SU-DHL-6 (cell line): ENCODE data around the gene FXYD4.

Experiments used
- H2AFZ ChIP-seq: fragments of 200-600 bp; sonication (generic); 2 replicates; pipeline ENCODE4 v1.6.1; 2014; ENCODE audit warnings: low read depth, mild to moderate bottlenecking, moderate library complexity, mixed read lengths, antibody characterized with exemption, low read length; ENCODE audit not compliant: severe bottlenecking
- H3F3A ChIP-seq: fragments of 200-600 bp; shearing (Covaris generic); 2 replicates; pipeline ENCODE4 v1.6.0; 2016; ENCODE audit warnings: antibody characterized with exemption, mild to moderate bottlenecking; ENCODE audit not compliant: insufficient read depth
- H3K27ac ChIP-seq: fragments of 200-600 bp; sonication (generic); 2 replicates; pipeline ENCODE4 v1.5.1; 2016; ENCODE audit warnings: low read depth, mild to moderate bottlenecking, low read length, moderate library complexity, mixed read lengths
- H3K27me3 ChIP-seq: fragments of 200-600 bp; sonication (generic), shearing (Covaris generic); 2 replicates; pipeline ENCODE4 v1.6.0; 2014; ENCODE audit warnings: mild to moderate bottlenecking, low read length
- H3K36me3 ChIP-seq: fragments of 200-600 bp; sonication (generic); 2 replicates; pipeline ENCODE4 v1.6.1; 2014; ENCODE audit warnings: mild to moderate bottlenecking, low read length, mixed read lengths
- H3K4me2 ChIP-seq: fragments of 300-600, 200-600 bp; shearing (Covaris generic), sonication (generic); 2 replicates; pipeline ENCODE4 v1.6.0; 2014; ENCODE audit warnings: low read length, low read depth, mild to moderate bottlenecking; ENCODE audit not compliant: poor library complexity, severe bottlenecking
- H3K4me3 ChIP-seq: fragments of 200-600 bp; sonication (generic); 2 replicates; pipeline ENCODE4 v1.5.1; 2014; ENCODE audit warnings: antibody characterized with exemption, low read length, mild to moderate bottlenecking, mixed read lengths; ENCODE audit not compliant: insufficient read depth, poor library complexity, severe bottlenecking
- H3K79me2 ChIP-seq: fragments of 200-600 bp; sonication (generic); 2 replicates; pipeline ENCODE4 v1.6.1; 2014; ENCODE audit warnings: mild to moderate bottlenecking, low read length, moderate library complexity; ENCODE audit not compliant: insufficient read depth
- H3K9ac ChIP-seq: fragments of 200-600 bp; sonication (generic); 2 replicates; pipeline ENCODE4 v1.7.0; 2014; ENCODE audit warnings: mild to moderate bottlenecking, low read length
- H3K9me2 ChIP-seq: fragments of 200-600 bp; sonication (generic); replicated peaks from 2 replicates; pipeline ENCODE4 v1.6.1; 2014; ENCODE audit warnings: low read length; ENCODE audit not compliant: insufficient read depth
- H3K9me3 ChIP-seq: fragments of 200-600 bp; sonication (generic); 2 replicates; pipeline ENCODE4 v1.6.1; 2014; ENCODE audit warnings: low read length, mixed read lengths; ENCODE audit not compliant: insufficient read depth
- H4K20me1 ChIP-seq: fragments of 200-600 bp; sonication (generic); 2 replicates; pipeline ENCODE4 v1.6.1; 2014; ENCODE audit warnings: low read depth, mild to moderate bottlenecking, antibody characterized with exemption, low read length, moderate library complexity, mixed read lengths
- EZH2phosphoT487 ChIP-seq: fragments of 200-600 bp; sonication (generic), shearing (Covaris generic); conservative IDR thresholded peaks from 2 replicates; pipeline ENCODE4 v1.6.1; 2018; ENCODE audit warnings: mild to moderate bottlenecking, antibody characterized with exemption, low read length, moderate library complexity, mixed read lengths
- TF ChIP-seq, protein P1 (sequence below): fragments of 200-600 bp; sonication (generic); IDR thresholded peaks from one replicate; pipeline ENCODE4 v1.5.1; 2017; ENCODE audit warnings: antibody characterized with exemption, mild to moderate bottlenecking, low read length, moderate library complexity; ENCODE audit not compliant: insufficient read depth, poor library complexity, severe bottlenecking

Gene FXYD4

GRCh38 chr10:43408710-43409384 is 37.4 kb downstream of the FXYD4 start, which contains the start of gene HNRNPF:
TSS of gene HNRNPF (minus strand) at chr10:43409186. CDS start at chr10:43387884, 21,302 bp downstream.
- H3K4me3 ChIP-seq: peak within 1 kb of the TSS; percentile 86
- peak within 1 kb of the TSS; percentile 78 for H3K4me2 ChIP-seq
- H3K27me3 ChIP-seq: no peaks in the 10 kb centered on the region
- TF ChIP-seq EZH2phosphoT487: no peak
- TF ChIP-seq, protein P1, sequence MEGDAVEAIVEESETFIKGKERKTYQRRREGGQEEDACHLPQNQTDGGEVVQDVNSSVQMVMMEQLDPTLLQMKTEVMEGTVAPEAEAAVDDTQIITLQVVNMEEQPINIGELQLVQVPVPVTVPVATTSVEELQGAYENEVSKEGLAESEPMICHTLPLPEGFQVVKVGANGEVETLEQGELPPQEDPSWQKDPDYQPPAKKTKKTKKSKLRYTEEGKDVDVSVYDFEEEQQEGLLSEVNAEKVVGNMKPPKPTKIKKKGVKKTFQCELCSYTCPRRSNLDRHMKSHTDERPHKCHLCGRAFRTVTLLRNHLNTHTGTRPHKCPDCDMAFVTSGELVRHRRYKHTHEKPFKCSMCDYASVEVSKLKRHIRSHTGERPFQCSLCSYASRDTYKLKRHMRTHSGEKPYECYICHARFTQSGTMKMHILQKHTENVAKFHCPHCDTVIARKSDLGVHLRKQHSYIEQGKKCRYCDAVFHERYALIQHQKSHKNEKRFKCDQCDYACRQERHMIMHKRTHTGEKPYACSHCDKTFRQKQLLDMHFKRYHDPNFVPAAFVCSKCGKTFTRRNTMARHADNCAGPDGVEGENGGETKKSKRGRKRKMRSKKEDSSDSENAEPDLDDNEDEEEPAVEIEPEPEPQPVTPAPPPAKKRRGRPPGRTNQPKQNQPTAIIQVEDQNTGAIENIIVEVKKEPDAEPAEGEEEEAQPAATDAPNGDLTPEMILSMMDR: no peak
- H3K36me3 ChIP-seq: peaks cover 7% of the 10 kb centered on the region; the same call in 1 of the 2 replicates
- no peaks in the 10 kb centered on the region for H3K9me2 ChIP-seq
- no peaks in the 10 kb centered on the region for H3K9me3 ChIP-seq
- peaks cover 54% of the 10 kb centered on the region for H3K79me2 ChIP-seq
- H2AFZ ChIP-seq: no peak within 1 kb of the TSS
- H4K20me1 ChIP-seq: 0 out of 2 replicates have a peak, but pooled peaks cover 10% of the 10 kb centered on the region
- H3F3A ChIP-seq: peaks cover 32% of the 10 kb centered on the region
- H3K27ac ChIP-seq: peak within 1 kb of the TSS; percentile 96
- peak within 1 kb of the TSS; percentile 100 for H3K9ac ChIP-seq

DNA sequence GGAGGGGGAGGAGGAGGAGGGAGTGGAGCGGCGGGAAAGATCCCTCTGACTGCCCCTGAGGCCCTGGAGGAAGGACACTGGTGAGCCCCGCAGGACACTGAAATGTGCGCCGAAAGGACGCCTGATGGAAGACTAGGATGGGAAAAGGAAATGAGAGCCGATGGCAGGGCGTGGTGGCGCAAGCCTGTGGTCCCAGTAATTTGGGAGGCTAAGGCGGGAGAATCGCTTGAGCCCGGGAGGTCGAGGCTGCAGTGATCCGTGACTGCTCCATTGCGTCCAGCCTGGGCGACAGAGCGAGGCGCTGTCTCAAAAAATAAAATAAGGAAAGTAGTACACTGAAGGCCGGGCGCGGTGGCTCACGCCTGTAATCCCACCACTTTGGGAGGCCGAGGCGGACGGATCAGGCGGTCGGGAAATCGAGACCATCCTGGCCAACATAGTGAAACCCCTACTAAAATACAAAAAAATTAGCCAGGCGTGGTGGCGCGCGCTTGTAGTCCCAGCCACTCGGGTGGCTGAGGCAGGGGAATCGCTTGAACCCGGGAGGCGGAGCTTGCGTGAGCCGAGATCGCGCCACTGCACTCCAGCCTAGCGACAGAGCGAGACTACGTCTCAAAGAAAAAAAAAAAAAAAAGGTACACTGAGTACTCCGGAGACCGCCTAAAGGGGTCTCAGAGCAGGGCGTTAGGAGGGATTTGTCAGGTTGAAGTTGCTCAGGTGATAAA is 38.1 kb downstream of the FXYD4 start:
- Histone ChIP-seq H2AFZ (no peak overlapping the region), H3K79me2 (peaks cover 47% of the 10 kb centered on the region), H3F3A (peaks cover 29% of the 10 kb centered on the region), H3K27ac (peak overlapping the region; percentile 96), H3K27me3 (no peaks in the 10 kb centered on the region), H3K4me2 (peak overlapping the region; percentile 78), H3K9me3 (no peaks in the 10 kb centered on the region), H3K9me2 (no peaks in the 10 kb centered on the region), H4K20me1 (0 out of 2 replicates have a peak, but pooled peaks cover 6% of the 10 kb centered on the region), H3K4me3 (peak overlapping the region; percentile 86), H3K36me3 (peaks cover 7% of the 10 kb centered on the region; the same call in 1 of the 2 replicates), H3K9ac (peak overlapping the region; percentile 100)
- TF ChIP-seq, protein P1: no peak
- TF ChIP-seq EZH2phosphoT487: no peak

- Histone ChIP-seq H4K20me1 (0 out of 2 replicates have a peak, but pooled peaks cover 3% of the 10 kb centered on the region), H2AFZ (no peak overlapping the region), H3K79me2 (peaks cover 39% of the 10 kb centered on the region), H3K27ac (peak overlapping the region; percentile 96), H3K9ac (peak overlapping the region; percentile 100), H3K9me3 (no peaks in the 10 kb centered on the region), H3K36me3 (peaks cover 7% of the 10 kb centered on the region; the same call in 1 of the 2 replicates), H3K4me3 (no peak overlapping the region), H3K4me2 (peak overlapping the region; percentile 78), H3F3A (peaks cover 24% of the 10 kb centered on the region), H3K9me2 (no peaks in the 10 kb centered on the region), H3K27me3 (no peaks in the 10 kb centered on the region)
- TF ChIP-seq, protein P1: no peak
- no peak for TF ChIP-seq EZH2phosphoT487
These were observed 38.9 kb downstream of the FXYD4 start for GRCh38 chr10:43410345-43410744.
